ENCODE measurements around the gene GNG2. TPM values are rescaled to one million over a fixed set of nuclear protein-coding genes. Genes with fewer than 3 reads are reported as not detected.

The GNG2 gene
- total RNA-seq, 6 experiments from 2014 or later: 1.9 to 7.6 (median 3.5) TPM

GRCh38 chr14:51856792-51857296 lies 3.6 kb upstream of the GNG2 start:
- WGBS (ENCODE audit: insufficient coverage, low coverage, low lambda C conversion rate, missing lambda C conversion rate): 31% methylated on average over 1 of the region's 1 CpG
- TF ChIP-seq POLR2A (IDR thresholded peaks at IDR 0.05): no peak
- TF ChIP-seq CTCF (IDR thresholded peaks at IDR 0.05): no peak
- H3K4me3 ChIP-seq: no peak overlapping the region
- DNase-seq (no peak), ATAC-seq (no peak)
- no peaks in the 10 kb centered on the region for H3K27me3 ChIP-seq
- H3K4me1 ChIP-seq: peaks cover 0 to 3% (median 0%) of the 10 kb centered on the region in 4 donors
- no peaks in the 10 kb centered on the region for H3K36me3 ChIP-seq
- no peaks in the 10 kb centered on the region for H3K9me3 ChIP-seq
- no peak overlapping the region for H3K27ac ChIP-seq
- intact Hi-C loops (cut with DNase I): no loop called here

GRCh38 chr14:51859131-51859530 lies 1.3 kb upstream of the GNG2 start:
- Histone ChIP-seq H3K27ac (no peak overlapping the region), H3K4me3 (no peak overlapping the region), H3K4me1 (peaks cover 0 to 3% (median 0%) of the 10 kb centered on the region in 4 donors), H3K27me3 (no peaks in the 10 kb centered on the region), H3K36me3 (no peaks in the 10 kb centered on the region), H3K9me3 (no peaks in the 10 kb centered on the region)
- TF ChIP-seq POLR2A (IDR thresholded peaks at IDR 0.05): no peak
- no peak for TF ChIP-seq CTCF (IDR thresholded peaks at IDR 0.05)
- intact Hi-C loops (cut with DNase I): no loop called here
- 72% methylated on average over 5 of the region's 5 CpGs for WGBS (ENCODE audit: insufficient coverage, low coverage, low lambda C conversion rate, missing lambda C conversion rate)
- DNase-seq (no peak), ATAC-seq (no peak)

GRCh38 chr14:51860825-51861499 lies 550 bp downstream of the GNG2 start:
- no peaks in the 10 kb centered on the region for H3K9me3 ChIP-seq
- no peak for TF ChIP-seq CTCF (IDR thresholded peaks at IDR 0.05)
- TF ChIP-seq POLR2A (IDR thresholded peaks at IDR 0.05): no peak
- intact Hi-C loops (cut with DNase I): no loop called here
- WGBS (ENCODE audit: insufficient coverage, low coverage, low lambda C conversion rate, missing lambda C conversion rate): 6% methylated on average over 12 of the region's 12 CpGs
- peak overlapping the region in 2 of 3 donors; percentile 34 to 35 for H3K27ac ChIP-seq
- peaks cover 0 to 3% (median 0%) of the 10 kb centered on the region in 4 donors for H3K4me1 ChIP-seq
- no peaks in the 10 kb centered on the region for H3K36me3 ChIP-seq
- peak overlapping the region; percentile 12 to 43 (median 31) for H3K4me3 ChIP-seq
- no peaks in the 10 kb centered on the region for H3K27me3 ChIP-seq
- no peak for DNase-seq
- peak in 3 of 4 donors; percentile 30 for ATAC-seq

- DNase-seq: no peak
- Histone ChIP-seq H3K9me3 (no peaks in the 10 kb centered on the region), H3K27ac (peak overlapping the region in 1 of 3 donors; percentile 15), H3K36me3 (no peaks in the 10 kb centered on the region), H3K4me3 (no peak overlapping the region), H3K27me3 (no peaks in the 10 kb centered on the region), H3K4me1 (peaks cover 0 to 3% (median 0%) of the 10 kb centered on the region in 4 donors)
- WGBS (ENCODE audit: insufficient coverage, low coverage, low lambda C conversion rate, missing lambda C conversion rate): 40% methylated on average over 5 of the region's 5 CpGs
- intact Hi-C loops (cut with DNase I): no loop called here
- no peak for ATAC-seq
- no peak for TF ChIP-seq CTCF (IDR thresholded peaks at IDR 0.05)
- no peak for TF ChIP-seq POLR2A (IDR thresholded peaks at IDR 0.05)
Measured at GRCh38 chr14:51862176-51862796, 1.9 kb downstream of the GNG2 start.
